Glomerular visceral epithelial cell (primary cell): ENCODE measurements around the gene SOSTDC1.
A peak's percentile ranks its signal among the peaks of the same experiment; 100 is the strongest.
"Not testable (repeated sequence)": the region's sequence is repeated elsewhere in the genome, so short reads cannot be mapped to it uniquely, and the experiment has no call there.

Source experiments
- DNase-seq: peaks from one replicate; pipeline ENCODE4 v3.0.0-alpha.2; 2016; ENCODE audit errors: extremely low spot score

The SOSTDC1 gene

DNA sequence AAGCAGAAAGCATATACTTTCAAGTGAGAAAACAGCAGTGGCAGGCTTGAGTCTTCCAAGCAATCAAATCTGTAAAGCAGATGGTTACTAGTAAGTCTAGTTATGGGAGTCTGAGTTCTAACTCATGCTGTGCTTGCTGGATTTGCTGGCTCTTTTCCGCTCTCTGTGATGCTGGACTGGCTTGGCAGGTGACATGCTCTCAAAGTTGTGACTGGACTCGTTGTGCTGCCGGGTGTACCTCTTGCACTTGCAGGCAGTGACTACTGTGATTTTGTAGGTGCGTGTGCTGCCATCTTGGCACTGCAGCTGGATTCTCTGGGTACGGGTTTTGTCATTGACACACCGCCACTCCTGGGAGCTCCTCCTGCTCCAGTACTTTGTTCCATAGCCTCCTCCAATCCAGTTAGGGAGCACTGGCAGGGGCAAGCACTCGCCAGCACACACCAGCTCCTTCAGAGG, 3.1 kb downstream of the SOSTDC1 start:
- DNase-seq: no peak

DNA sequence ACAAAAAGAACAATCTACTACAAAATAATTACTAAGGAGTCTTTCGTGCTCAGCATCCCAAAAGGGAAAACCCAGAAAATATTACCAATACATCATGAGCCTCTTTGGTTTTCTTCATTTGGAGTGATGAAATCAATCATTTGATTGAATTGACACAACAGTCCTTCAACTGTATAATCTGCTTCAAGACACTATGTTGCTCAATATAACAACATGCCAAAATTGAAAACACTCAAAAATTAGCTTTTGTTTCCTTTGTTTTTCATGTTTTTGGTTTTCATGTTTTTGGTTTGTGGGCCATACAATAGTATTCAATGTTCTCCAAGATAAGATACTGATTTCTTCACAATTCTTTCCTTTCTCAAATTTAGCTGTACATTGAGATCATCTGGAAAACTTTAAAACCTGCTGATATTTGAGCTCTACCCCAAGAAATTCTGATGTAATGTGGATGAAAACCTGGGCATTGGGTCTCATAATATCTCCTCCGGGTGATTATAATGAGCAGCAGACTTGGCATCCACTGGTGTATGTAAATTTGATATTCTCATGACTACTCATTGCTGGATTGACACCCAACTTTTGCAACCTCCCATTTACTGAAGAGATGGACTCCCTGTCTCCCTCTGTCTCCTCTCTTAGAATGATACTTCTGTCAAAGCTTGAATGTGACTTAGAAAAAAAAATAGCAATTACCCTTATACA, 4.6 kb downstream of the SOSTDC1 start:
- DNase-seq: no peak

DNA sequence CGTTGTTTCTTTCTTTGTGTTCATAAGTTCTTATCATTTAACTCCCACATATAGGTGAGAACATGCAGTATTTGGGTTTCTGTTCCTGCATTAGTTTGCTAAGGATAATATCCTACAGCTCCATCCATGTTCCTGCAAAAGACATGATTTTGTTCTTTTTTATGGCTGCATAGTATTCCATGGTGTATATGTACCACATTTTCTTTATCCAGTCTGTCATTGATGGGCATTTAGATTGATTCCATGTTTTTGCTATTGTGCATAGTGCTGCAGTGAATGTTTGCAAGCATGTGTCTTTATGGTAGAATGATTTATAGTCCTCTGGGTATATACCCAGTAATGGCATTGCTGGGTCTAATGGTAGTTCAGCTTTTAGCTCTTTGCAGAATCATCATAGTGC, 9.2 kb downstream of the SOSTDC1 start:
- DNase-seq: not testable (repeated sequence)

DNA sequence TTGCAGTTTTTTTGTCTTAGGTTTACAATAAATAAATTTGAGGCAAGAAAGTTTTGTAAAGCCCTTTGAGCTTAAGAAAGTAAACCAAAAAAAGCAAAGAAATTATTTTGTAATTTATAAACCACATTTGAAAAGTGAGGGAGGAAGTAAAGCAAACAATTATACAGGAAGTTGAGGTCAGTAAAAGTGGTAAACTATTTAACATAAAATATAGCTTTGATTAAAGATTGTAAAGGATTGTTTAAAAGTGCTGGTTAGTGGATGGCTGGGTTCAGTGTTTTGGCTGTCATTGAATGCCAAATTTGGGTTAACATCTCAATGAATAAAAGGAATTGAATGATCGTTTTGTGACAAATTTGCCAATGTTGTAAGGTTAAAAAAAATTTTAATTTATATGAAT, 9.9 kb downstream of the SOSTDC1 start:
- DNase-seq: no peak

DNA sequence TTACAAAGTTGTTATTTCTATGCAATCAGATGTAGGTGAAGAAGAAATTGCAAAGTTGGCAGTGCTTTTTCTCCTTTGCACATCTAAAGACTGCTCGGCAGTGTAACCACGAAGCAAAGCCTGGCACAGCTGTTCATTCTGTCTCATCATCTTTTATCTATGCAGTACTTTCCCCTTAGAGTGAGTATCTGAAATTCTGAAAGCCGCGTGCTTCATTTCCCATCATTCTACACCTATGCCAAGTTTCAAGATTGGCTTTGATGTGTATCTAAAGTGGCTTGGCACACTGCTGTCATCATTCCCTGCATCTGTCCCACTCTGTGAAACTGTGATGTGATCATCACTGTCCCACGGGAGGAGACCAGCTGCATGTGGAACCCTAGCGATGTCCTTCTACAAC, 15.2 kb downstream of the SOSTDC1 start:
- no peak for DNase-seq

DNA sequence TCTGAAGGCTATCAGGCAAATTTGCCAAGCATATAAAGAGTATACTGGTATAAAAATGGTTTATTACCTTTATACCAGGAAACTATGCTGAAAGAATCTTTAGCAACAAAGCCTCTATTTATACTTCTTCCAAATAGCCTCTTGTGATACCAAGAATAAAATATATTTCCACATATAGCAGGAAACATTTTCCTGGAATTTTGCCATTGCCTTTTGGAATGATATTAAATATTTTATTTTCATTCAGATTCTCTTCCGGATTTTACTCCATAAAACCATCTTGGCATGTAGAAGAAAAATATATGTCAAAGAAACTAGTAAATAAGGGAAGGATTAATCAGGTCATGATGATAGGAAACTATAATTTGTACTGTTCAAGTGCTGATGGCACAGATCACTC, 17.7 kb downstream of the SOSTDC1 start:
- no peak for DNase-seq

DNA sequence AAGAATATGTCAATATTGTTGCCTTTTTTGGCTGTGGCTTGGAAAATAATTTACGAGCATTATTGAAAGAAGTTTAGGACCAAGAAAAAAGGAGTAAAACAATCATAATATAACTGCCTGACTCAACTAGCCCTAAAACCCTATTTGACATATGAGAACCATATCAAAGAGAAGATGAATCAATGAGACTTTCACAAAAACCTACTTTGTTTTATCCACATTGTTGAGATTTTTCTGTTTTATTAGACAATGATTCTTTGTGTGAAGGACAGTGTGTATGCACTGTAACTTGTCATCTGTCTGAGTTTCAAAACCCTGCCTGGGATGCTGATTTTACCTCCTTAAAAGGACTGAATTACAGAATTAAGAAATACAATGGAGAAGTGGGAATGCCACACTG, 19.0 kb downstream of the SOSTDC1 start:
- DNase-seq: no peak

DNA sequence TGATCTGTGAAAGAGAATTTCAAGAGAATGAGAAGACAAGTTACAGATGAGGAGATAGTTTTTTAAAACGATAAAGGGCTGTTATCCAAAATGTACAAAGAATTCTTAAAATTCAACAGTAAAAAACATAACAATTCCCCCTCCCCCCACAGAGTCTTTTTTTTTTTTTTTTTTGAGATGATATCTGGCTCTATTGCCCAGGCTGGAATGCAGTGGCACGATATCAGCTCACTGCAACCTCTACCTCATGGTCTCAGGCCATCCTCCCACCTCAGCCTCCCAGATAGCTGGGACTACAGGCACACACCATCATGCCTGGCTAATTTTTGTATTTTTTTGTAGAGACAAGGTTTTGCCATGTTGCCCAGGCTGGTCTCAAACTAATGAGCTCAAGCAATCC, 21.7 kb downstream of the SOSTDC1 start:
- not testable (repeated sequence) for DNase-seq

DNA sequence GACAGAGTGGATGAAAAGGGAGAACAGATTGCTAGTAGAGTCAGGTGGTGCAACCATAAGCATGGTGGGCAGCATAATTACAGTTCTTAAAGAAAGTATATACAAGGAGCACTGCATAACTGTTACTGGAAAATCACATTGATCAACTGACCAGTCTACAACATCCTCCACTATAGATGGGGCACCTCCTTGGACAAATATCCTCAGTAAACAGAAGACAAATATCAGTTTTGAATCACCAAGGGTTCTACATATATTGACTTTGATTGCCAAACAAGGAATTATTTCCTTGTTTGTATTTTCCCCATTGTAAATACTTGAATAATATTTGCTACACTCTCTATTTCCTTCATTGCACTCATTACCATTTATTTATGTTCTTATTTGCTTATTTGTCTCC, 26.6 kb downstream of the SOSTDC1 start:
- DNase-seq: no peak

DNA sequence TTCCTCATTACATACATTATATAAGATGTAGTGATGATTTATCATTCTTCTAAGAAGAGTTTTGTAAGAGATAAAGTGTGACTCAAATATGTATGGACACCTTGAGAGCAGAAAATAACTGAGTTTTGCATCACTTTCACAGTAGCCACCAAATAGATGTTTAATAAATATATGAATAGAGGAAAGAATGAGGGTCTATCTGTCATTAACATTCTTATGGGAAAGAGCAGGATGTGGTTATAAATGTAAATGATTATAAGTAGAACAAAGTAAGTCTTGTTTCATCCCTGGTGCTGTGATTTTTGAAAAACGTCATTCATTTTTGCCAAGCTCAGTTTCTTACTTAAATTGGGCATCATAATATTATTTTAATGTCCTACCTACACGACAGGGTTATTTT, 29.2 kb downstream of the SOSTDC1 start:
- no peak for DNase-seq

DNA sequence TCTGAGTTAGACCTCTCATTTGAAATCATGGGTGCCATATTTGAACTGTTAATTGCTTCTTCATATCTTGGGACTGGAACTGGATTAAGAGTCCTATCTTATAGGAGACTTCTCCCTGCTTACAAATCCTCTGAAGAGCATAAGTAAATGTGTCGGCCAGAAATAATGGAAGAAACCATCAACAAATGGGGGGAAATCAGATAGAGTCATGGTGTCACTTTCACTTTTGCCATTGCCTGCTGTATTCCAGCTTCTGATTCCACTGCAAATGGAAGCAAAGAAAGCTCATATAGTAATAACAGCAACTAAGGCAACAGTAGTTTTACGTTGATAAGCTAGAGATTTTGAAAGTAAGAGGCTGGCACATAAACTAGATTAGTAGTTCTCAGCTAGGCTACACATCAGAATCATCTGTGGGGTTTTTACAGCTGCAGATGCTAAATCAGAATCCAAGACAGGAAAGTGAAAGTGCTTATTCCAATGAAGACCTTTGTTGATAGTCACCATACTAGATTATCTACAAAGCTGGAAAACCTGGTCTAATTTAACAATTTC, 31.9 kb downstream of the SOSTDC1 start:
- no peak for DNase-seq

DNA sequence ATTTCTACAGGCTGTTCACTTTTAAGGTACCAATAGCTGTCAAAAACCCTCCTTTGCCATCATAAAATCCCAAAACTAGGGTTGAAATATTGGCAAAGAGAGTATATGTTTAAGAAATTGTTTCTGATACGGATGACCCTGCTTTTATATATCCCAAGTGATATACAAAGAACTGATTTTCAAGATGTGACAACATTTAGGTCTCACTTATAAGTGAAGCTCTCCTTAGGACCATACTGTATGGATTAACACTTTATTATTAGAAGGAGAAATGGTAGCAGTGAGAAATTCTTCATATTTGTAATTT, 33.2 kb downstream of the SOSTDC1 start:
- DNase-seq: no peak

DNA sequence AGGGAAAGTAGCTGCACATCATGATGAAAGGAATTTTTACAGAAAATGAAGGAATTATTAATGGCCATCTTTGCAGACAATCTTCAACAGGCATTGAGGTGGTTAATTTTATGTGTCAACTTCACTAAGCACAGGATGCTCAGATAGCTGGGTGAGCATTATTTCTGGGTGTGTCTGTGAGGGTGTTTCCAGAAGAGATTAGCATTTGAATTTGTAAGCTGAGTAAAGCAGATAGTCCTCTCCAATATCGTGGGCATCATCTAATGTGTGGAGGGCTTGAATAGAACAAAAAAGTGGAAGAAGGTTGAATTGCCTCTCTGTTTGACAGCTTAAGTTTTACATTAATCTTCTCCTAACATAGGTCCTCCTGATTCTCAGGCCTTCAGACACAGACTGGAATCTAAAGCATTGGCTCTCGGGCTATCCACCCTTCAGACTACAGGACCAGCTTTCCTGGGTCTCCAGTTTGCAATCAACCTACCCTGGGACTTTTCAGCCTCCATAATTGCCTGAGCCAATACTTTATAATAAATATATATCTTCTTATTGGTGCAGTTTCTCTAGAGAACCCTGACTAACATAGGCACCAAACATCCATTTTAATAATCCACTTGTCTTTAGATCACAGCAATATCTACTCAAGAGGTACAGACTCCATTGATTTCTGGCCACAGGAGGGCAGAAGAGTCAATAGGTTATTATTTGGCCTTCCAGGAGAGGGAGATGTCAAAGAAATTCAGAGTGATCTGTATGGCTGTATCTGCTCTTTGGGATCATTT, 33.7 kb downstream of the SOSTDC1 start:
- DNase-seq: peak; percentile 40

DNA sequence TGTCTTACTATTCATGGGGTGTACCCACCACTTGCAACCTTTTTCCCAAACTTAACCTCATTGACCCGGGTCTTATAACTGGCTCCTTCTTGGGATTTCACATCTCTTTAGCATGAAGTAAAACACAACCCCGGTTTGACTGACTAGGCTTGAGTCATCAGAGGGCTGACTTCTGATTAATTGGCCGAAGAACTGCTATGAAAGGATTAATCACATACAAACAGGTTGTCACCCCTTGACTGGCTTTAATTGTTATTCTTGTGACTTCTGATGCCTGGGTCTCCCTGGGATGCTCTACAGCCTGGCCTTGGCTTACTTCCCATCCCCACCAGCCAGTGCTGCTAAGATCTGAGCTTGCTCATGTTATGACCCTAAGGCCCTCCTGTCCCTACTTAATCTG, 35.4 kb downstream of the SOSTDC1 start:
- DNase-seq: peak; percentile 7

DNA sequence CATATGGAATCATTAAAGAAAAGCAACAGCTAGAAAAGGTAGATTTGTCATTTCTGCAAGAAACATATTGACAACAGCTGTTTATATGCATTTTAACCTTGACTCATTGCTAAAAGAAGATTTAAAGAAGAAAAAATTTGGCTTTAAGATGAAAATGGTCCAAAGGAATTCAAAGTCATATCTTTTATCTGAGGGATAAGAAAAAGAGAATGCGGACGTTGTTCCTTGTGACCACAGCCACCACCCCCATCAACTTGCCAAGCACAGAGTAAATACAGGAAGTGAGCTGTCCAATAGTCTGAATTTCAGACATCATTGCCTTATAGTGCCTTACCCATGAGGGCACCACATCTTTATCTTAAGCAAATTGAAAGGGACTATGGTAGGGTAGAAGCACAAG, 36.9 kb downstream of the SOSTDC1 start:
- DNase-seq: peak; percentile 8

DNA sequence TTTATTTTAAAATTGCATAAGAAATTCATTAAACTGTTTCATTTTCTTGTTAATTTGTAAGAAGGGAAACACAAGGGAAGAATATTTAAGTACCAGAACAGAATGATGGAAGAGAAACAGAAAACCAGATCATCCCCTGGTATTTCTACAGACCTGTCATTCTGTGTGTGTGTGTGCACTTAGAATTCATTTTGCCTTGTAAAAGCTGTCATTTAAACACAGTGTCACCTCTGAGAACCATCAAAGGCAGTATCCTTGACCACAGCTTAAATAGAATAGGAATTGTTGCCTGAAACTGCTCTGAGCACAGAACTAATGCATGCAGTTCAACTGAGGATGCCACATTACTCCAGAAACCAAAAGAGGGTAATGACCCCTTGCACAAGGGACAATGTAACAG, 37.4 kb downstream of the SOSTDC1 start:
- no peak for DNase-seq

DNA sequence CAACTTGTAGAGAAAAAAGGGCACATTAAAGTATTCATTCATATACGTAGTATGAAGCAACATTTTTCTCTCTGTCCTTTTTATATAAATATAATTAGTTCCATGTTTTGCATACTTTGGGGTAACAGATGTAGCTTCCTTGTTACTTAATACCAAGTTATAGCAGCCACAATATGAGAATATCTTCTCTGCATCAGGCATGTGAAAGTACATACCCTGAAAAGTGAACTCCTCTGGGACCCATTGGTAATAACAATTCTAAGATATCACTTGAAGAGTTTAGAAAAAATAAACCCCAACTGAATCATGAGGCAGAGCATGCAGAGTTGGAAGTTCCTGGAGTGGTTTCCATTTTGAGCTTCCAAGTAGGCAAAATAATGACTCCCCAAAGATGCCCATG, 41.8 kb downstream of the SOSTDC1 start:
- DNase-seq: no peak

DNA sequence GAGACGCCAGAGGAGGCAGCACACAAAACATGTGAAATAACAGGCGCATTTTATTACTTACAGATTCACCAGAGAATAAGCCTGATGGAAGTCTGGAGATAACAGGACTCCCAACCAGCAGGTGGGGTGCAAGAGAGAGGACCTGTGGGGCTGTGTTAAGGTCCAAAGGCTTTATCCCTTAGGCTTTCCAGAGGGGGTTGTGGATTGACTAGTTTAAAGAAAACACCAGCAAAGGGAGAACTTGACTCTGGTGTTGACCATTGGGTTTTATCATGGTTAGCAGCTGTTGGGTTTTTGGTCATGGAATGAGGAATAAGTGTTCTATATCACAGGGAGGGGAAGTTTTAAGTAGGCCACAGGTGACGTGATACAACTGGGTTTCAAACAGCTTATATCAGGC, 42.6 kb downstream of the SOSTDC1 start:
- DNase-seq: no peak

DNA sequence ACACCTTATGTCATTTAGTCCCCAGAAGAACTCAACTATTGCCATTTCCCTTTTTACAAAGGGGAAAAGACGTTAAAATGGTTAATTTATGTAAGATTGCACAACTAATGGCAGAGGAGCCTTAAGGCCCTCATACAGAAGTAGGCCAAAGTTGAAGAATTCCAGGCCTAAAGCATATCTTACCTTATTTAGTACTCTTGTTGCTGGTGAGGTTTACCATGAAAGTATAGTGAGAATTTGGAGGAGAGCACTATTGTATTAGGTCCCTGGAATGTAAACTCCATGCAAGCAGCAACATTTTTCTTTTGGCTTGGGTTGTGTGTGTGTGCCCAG, 43.5 kb downstream of the SOSTDC1 start:
- DNase-seq: no peak

DNA sequence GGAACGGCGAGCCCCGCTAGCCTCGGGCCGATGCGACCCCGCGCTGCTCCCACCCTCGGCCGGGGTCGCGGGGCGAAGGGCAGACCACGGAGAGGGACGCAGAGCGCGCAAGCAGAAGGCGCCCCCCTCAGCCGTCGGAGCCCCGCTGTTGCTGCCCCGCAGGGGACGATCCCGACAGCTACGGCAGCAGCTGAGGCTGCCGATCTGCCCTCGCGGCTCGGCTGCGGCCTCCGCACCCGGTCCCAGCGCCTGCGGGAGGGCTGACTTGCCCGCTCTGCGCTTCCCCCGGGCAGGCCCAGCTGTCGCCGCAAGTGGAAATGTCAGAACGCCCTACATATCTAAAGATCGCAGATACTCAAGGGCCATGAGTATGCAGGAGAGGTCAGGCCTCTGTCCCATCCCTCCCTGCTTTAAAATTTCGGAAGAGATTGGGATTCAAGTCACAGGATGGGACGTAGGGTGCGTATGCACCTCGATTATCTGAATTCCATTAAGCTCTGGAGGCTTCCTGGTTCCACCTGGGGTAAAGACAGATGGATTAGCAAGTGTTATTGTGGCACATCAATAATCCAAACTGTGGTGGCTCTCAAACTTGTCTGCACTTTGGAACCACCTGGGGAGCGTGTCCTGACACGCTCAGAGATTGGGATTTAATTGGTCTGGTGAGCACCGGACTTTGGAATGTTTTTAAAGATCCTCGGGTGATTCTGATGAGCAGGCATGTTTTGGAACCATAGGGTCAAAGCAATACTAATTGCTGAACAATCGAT, 44.0 kb downstream of the SOSTDC1 start, which contains the start of gene CRPPA:
Gene CRPPA (minus strand): TSS at position 206 of the 770 bp plus-strand sequence. CDS start 216 bp downstream, outside the sequence.
- peak; percentile 39 for DNase-seq

DNA sequence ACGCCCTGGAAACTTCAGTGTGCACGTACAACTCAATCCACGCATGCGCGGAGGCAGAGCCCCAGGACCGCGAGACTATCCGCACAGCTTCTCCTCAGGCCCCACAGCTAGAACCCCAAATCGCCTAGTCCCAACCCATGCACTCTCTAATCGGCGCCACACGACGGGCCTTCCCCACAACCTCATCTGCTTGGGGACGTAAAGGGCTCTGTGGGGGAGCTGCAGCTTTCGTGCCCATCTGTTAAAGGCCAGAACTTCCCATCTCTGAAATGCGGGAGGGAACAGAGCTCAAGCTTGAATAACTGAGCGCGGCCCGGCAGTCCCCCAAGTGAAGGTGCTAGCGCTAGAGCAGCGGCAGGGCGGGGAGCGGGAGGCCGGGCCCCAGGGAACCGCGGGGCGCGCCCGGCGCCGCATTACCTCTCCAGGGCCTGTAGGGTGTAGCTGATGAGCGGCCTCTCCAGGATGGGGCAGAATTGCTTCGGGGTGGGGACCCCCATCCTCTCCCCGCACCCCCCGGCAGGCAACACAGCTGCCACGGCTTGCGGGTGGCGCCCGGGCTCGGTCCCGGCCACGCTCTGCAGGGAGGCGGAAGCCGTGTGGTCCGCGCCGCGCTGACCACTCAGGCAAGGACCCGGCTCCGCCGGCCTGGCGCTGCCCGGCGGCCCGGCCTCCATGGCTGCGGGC, 44.7 kb downstream of the SOSTDC1 start:
- peak; percentile 87 for DNase-seq

DNA sequence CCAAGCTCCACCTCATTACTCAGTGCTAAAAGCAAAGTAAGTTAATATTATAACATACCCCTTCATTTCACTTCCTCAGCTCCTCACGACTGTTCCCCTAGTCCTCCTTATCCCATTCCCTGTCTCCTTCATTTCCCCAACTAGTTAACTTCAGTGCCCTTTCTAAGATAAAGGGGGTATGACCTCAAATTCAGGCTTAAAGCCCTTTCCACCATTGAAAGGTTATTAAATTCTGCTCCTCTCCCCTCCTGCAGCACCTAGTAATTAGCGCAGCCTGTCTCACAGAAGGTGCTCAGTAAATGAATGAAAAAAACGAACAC, 45.2 kb downstream of the SOSTDC1 start:
- DNase-seq: no peak
